Stimulated activated CD8-positive, alpha-beta memory T cell treated with anti-CD3 and anti-CD28 coated beads, Interleukin-15, amount 100 ng/mL, for 4 hours (primary cell): ENCODE measurements around the gene ADGRG6.
"Not testable (repeated sequence)": the region's sequence is repeated elsewhere in the genome, so short reads cannot be mapped to it uniquely, and the experiment has no call there.

Experiments
- DNase-seq, 2 donors: peaks; one replicate each; pipeline ENCODE4 v3.0.0-alpha.2; 2020; ENCODE audit warnings: low read depth in 2 of 2

ADGRG6 gene

DNA sequence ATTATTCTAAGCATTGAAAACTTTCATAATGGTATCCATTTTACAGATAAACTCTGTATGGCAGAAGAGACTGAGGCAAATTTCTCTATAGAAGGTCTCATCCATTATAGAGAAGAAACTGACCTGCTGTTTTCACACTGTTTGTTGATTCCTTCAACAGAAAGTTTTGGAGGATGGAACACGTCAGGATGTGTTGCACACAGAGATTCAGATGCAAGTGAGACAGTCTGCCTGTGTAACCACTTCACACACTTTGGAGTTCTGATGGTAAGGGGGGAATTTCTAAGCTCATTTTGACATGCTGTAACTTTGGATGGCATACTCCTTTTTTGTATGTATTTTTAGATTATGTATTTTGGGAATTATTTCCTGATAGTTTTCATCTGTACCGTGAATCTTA lies 109.3 kb downstream of the ADGRG6 start:
- no peak for DNase-seq

DNA sequence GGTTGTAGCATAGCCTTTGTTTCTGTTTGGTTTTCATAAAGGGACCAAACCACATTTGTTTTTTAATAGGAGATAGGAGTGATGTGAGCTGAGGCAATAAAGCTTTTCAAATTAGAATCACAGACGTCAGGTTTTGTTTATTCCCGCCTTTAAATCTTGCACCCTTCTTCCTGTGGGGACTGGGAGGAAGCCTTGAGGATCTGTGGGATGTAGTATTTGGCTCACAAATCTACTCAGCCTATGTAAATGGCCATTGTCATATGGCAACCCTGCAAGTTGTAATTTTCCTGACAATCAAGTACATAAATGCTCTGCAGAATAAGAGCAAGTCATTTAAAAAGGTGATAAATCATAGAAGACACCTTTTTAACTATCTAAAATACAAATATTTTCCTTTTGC lies 110.4 kb downstream of the ADGRG6 start:
- no peak for DNase-seq

DNA sequence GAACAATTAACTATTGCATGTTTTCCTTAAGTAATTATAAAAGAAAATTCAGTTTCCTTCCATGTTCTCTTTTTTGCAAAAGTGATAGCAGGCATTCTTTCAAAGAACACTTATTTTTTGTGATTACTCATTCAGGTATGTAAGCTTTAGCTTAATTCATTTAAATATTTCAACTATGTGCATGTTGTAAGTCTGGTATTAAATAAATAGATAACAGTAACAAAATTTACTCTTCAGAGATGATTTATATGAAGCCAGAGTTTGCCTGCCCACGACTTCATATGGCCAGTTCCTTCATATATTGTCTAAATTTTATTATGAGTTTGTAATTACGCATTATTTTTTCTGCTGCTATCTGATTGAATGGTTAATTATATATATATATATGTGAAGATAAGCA lies 110.9 kb downstream of the ADGRG6 start:
- no peak for DNase-seq

DNA sequence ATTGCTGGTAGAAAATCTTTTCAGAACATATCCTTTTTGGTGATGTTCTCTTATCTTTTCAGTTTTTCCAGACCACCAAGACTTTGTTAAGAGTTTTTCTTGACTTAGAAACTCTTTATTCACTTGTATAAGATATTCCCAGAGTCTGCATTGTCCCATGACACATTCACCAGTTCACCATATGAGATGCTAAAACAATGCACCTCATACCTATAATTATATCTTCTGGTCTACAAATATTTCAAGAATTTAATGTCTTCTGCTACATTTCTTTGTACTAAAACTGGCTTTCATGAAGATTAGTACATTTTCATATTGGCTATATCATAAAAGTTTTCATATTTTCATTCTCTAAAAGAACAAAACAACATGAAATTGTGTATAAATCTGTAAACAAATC lies 111.3 kb downstream of the ADGRG6 start:
- no peak for DNase-seq

DNA sequence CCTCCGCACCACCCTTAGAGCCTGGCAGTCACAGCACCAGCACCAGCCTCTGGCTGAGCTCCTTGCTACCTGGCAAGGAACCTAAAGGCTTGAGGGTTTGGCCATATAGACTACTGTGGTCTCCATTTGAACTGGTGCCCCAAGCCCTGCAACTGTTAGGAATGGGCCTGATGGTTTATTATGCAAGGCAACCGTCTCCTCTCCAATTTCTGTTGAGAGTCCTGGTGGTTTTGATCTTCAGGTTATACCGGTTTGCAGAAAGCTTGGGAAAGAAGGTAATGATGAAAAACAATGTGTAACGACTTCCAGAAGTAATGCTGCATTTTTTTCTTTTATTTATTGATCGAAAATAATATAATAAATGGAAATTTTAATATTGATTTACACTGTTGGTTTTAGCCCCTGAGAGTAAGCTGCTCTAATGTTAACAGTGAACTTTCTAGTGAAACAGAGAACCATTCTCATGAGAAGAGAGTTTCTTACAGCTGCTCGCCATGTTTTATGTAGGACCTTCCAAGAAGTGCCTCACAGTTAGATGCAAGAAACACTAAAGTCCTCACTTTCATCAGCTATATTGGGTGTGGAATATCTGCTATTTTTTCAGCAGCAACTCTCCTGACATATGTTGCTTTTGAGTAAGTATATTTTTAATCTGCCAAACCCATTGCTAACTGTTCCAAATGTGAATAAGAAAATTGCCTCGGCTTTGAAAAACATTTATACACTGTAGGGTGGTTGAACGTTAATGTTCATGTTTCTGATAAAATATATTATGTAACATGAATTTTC lies 112.8 kb downstream of the ADGRG6 start:
- no peak for DNase-seq

DNA sequence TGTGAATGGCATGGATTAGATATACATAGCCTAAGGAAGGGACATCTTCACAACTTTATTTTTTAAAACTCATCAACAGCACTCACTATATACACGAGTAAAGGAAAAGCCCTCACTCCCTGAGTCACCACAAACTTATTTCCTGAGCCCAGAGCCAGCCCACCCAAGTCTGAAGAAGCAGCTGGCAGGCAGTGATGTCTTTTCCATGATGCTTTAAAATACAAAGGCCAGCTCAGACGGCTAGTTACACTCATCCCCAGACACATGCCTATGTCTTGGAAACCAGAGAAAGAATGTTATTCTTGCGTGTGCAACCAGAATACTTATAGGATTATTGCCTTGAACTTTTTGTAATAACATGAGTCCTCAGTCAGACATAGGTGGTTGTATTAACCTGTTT lies 114.4 kb downstream of the ADGRG6 start:
- DNase-seq, result no peak

DNA sequence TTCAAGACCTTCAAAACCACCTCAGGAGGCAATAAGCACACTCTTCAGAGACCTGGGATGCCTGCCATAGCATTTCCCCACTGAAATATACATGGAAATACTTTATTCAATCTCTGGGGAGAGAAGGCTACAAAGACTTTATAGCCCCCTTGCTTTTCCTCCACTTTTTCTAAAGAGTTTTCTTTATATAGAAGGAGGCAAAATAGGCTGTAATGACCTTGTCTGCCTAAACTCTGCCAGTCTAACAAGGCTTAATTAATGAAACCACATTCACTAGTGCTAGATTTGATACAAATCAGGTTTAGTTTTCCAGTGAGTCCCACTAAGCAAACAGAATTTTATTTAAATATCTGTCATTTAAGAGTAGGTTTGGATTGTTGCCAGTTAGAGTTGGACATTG lies 114.9 kb downstream of the ADGRG6 start:
- DNase-seq, result no peak

DNA sequence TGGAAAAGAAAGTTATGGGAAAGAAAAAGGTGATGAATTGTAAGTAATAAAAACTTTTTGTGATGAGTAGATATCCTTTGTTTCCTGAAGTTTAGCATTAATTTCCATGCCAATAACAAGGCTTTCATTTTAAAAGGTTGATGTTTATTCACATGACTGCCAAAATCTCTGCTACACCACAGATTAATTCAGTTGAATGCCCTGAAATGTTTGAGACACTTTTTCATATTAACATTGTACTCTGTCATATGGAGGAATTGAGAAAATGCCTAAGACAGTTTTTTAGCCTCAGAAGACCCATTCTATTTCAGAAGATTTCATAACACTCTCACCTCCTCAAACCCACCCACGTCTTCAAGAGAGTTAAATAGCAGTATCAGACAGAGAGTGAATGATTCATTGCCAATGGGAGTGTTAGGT lies 115.5 kb downstream of the ADGRG6 start:
- no peak for DNase-seq

DNA sequence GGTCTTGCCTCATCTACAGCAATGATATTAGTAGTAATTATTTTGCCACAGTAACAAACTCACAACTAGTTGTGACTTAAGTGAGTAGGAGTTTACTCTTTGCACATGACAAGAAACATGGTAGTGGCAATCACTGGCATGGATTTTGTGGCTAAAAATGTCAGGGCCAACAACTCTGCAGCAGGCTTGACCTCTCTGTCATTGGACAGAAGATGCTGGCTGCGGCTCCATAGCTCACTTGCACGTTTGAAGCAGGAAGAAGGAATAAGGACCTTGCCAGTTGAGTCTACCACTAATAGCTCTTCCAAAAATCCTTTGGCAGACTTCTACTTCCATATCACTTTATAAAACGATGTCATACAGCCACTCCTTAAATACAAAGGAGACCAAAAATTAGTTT lies 117.3 kb downstream of the ADGRG6 start:
- no peak for DNase-seq

DNA sequence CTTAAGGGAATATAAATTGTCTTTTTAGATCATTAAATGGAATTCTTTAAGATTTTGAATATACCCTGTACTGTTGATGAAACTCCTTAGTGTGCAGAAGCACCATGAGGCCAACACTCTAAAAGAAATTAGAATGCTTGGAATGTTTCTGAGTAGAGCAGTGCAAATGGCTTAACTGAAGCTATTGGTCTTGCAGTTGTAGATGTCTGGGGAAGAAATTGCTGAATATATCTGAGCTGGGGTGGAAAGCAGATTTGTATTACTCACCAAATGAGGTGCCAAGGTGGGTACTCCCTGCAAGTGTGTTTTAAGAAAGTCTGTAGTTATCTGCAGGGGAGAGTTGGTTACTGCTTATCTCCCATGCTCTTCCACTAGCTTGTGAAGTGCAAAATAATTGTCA lies 119.0 kb downstream of the ADGRG6 start:
- no peak for DNase-seq

DNA sequence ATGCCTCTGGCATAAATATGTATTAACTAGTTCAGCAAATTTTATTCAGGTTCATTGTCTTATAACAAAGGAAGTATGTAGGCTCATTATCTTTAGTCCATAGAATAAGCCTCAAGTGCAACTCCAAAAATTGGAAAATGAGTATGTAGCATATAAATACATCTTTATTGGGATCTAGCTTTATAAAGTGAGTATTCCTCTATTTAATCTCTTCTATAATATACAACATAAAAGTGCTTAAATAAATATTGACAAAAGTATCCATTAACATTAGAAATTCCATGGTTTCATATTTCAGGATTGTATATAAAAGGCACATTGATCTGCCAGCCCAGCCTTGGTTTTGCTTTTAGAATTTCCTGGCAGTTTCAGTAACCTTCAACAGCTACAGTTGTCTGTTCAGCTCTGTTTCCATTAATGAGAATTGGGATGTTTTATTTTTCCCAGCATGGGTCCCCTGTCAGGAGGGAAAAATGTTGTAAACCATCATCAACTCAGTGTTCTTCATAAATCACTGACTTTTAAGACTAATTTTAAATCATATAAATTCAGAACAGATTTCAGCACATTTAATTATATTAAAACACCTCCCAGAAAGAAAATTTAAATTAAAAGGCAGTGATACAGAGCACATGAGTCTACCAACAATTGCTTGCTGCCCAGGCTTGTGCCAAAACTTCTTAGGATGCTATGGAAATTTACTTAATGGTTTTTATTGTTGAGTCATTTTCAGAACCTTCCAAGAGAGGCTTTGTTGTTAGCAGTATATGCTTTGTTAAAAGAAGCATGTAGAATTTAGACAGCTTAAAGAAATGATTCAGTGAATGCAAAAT lies 119.7 kb downstream of the ADGRG6 start:
- DNase-seq, result no peak

DNA sequence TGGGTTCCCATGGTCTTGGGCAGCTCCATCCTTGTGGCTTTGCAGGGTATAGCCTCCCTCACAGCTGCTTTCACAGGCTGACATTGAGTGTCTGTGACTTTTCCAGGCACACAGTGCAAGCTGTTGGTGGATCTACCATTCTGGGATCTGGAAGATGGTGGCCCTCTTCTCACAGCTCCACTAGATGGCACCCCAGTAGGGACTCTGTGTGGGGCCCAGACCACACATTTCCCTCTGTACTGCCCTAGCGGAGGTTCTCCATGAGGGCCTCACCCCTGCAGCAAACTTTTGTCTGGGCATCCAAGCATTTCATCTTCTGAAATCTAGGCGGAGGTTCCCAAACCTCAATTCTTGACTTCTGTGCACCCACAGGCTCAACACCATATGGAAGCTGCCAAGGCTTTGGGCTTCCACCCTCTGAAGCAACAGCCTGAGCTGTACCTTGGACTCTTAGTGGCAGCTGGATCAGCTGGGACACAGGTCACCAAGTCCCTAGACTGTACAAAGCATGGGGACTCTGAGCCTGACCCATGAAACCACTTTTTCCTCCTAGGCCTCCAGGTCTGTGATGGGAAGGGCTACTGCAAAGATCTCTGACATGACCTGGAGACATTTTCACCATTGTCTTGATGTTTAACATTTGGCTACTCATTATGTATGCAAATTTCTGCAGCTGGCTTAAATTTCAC lies 124.8 kb downstream of the ADGRG6 start:
- DNase-seq, result not testable (repeated sequence)

DNA sequence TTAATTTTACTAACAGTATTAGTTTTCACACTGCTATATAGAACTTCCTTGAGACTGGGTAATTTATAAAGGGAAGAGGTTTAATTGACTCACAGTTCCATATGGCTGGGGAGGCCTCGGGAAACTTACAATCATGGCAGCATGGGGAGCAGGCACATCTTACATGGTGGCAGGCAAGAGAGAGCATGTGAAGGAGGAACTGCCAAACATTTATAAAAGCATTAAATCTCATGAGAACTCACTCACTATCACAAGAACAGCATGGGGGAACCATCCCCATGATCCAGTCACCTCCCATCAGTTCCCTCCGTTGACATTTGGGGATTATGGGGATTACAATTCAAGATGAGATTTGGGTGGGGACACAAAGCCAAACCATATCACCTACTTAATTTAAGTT lies 126.7 kb downstream of the ADGRG6 start:
- not testable (repeated sequence) for DNase-seq

DNA sequence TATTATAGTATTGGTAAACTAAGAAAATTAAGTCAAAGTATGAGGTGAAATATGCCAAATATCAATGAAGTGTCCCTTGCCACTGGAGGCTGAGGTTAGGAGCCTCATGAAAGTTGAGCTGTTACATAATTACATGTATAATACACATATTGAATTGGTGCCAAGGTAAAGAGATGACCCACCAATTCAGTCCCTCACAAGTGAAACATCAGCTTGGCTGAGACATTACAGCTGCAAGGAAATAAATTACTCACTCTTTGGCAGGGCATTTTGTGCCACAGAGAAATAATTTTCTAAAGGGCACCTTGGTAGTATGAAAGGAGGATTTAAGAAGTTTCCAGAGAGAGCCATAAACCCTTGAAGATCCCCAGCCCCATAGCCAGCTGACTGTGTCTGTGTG lies 127.4 kb downstream of the ADGRG6 start:
- no peak for DNase-seq

DNA sequence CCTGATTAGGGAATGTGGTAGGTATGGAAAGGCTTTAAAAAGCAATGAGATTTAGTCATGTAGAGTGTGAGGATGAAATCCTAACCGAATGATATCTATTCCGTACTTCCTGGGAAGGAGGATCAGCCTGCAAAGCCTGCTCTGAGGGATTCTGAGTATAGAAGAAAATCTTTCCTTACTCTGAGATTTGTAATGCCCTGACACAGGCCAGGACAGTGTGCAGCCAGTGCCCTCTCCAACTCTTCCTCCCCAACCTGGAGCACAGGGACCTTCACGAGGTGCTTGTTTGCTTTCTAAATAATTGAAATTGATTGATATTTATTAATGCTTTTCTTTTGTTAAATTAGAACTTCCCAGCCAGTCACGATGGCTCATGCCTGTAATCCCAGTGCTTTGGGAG lies 131.6 kb downstream of the ADGRG6 start:
- DNase-seq, result no peak

DNA sequence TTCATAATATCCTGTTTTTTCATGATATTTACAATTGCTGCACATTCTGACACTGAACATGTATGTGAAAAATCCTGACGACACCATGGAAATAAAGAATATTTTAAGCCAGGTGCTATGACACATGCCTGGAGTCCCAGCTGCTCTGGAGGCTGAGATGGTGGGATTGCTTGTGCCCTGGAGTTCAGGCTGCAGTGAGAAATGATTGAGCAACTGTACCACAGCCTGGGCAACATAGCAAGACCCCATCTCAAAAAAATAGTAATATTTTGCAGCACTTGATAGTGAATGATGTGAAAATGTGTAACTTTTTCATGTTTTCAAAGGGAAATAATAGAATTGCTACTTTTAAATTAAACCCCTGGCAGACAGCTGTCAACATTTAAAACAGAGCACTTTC lies 137.1 kb downstream of the ADGRG6 start:
- no peak for DNase-seq

DNA sequence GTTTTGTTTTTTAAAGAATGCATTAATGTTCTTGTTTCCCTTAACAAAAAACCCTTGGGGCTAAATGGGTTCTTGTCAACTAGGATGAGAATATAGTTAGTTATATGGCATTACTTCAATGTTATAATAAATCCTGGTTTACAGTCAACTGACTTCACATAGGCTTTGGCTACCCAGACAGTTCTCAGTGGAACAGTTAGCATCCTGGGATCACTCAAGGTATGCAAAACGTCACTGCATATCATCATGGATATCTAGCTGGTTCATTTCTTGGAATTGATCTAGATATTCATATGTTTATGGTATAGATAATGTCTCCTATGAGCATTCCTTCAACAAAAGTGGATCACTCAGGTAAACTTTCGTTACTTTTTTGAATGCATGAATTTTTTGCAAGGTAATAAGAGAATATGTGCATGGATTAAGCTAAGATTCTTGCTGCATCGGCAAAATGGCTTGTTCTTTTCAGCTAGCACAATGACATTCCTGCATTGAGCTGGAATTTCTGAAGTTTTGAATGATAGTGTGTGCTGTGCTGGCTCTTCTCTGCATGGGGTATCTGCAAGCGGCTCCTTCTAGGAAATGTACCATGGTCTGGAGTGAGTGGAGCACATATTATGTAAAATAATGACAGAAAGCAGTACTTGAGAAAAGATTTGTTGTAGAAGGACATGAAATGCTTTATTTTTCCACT lies 138.9 kb downstream of the ADGRG6 start:
- DNase-seq, result no peak

DNA sequence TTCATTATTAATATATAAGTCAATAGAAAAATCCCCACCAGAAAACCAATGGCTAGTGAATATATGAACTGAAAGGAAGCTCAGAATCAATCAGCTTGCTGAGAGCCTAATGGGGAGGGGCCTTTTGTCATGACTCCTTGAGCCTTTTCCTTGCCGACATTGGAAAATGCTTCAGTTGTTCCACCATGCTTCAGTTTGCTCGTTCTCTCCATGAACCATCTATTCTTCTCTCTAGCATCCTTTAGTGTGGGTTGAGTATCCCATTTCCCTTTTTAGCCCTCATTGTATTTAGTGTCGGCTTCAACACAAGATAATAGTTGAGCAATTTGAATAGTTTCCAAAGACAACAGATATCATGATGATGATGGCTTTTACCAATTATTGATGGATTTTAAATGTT lies 139.9 kb downstream of the ADGRG6 start:
- DNase-seq, result no peak

DNA sequence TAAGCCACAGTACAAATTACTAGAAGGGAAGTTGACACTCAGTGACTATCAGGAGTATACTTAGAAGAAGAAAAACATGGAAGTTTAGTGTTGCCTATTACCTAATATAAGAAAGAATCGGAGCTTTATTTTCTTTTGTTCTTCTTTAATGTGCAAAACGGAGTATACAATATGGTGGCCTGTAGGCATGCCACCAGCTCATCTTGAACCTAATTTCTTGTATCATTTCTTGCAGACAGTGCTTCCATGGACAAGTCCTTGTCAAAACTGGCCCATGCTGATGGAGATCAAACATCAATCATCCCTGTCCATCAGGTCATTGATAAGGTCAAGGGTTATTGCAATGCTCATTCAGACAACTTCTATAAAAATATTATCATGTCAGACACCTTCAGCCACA lies 141.3 kb downstream of the ADGRG6 start:
- DNase-seq, result no peak

DNA sequence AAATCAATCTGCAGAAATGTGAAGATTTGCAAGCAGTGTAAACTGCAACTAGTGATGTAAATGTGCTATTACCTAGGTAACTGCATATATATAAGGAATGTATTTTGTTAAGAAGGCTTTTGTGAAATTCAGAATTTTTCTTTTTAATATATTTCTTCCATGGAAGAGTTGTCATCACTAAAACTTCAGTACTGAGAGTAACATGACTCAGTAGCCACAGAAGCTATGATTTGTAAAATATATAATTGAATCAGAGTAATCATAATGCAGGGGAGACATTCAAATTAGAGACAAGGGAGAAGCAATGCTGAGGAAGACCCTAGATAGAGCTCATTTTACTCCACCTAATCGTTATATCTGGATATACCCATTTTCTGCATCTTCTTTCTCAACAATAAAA lies 141.7 kb downstream of the ADGRG6 start:
- DNase-seq, result no peak

DNA sequence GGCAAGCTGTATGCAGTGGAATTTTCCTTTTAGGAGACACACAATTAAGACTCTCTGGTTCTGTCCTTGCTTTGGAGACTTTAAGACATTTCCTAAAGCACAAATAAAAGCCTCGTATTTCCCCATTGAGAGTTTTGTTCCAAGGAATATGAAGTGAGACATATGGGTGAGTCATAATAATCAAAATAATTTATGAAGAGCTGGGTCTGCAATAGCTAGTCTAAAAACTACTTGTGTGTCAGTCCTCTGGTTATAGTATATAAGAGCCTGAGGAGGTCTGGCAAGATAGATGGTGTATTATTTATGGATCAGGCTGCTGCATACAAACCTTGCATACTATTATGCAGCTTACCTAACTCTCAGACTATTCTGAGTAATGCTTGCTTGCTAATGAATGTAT lies 142.6 kb downstream of the ADGRG6 start:
- DNase-seq, result no peak

DNA sequence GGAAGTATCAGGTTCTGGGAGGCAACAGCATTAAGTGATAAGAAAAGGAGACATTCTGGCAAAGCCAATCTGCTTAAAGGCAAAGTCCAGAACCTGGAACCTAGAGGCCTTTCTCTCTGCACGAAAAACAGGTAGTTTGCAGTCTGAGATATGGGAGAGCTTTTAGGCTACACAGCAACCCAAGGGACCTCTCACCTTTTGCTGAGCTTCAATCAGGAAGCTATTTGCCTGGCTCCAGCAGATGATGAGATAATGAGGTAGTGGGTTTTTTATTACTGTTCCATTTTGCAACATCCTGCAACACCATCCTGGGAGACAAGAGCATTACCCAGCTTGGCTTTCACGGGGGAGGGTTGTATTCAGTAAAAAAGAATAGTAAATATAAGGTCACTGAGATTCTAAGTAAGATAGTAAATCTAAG lies 143.1 kb downstream of the ADGRG6 start:
- DNase-seq, result no peak
